ENCODE results near the gene GMDS. TPM values are rescaled to one million over a fixed set of nuclear protein-coding genes. Genes with fewer than 3 reads are reported as not detected.

Gene GMDS
- total and polyA plus RNA-seq, 2 of the 4 experiments (the other 2 are of a cell fraction), result 7.3 to 21.9 TPM

GRCh38 chr6:2193931-2194330 lies 51.5 kb downstream of the GMDS start:
- H3K9me3 ChIP-seq (ENCODE audit: control insufficient read depth, insufficient read depth, low read length), result no peaks in the 10 kb centered on the region
- no peak overlapping the region for H3K27ac ChIP-seq (ENCODE audit: insufficient read depth, low read length)
- H3K36me3 ChIP-seq (ENCODE audit: control insufficient read depth, insufficient read depth, low read length), result no peaks in the 10 kb centered on the region
- ATAC-seq (ENCODE audit: low read depth) (no peak), DNase-seq (no peak)
- BruUV-seq (replicated peaks), result no TSS peak
- no peak overlapping the region for H2BK20ac ChIP-seq (ENCODE audit: low read depth, low read length)
- no peak overlapping the region for H2AFZ ChIP-seq (replicated peaks; ENCODE audit: low read length, poor library complexity)
- no peak overlapping the region for H3K4ac ChIP-seq (ENCODE audit: low read depth, low read length)
- CTCF ChIA-PET, result interaction anchor here (0.6 kb wide), 1 partner anchor 14 kb away, joined by 3 read pairs; no protein-coding TSS in a partner anchor
- WGBS, 2 experiments (ENCODE audit: extremely low coverage in 2 of 2, insufficient read length in 1 of 2), result no CpG with 5 or more reads among the region's 5 CpGs
- no peak overlapping the region for H2AK9ac ChIP-seq (replicated peaks; ENCODE audit: low read depth, low read length, poor library complexity)
- H3K4me2 ChIP-seq (ENCODE audit: low read depth, low read length), result no peak overlapping the region
- H4K8ac ChIP-seq (ENCODE audit: low read depth in 2 of 2, low read length in 2 of 2), result no peak overlapping the region
- no peaks in the 10 kb centered on the region for H4K20me1 ChIP-seq (ENCODE audit: insufficient read depth, low read length)
- no peak overlapping the region for H2BK15ac ChIP-seq (ENCODE audit: low read depth, low read length)
- TF ChIP-seq RCOR1 (IDR thresholded peaks at IDR 0.05; ENCODE audit: insufficient replicate concordance, low read length) (no peak), CTCF (conservative IDR thresholded peaks at IDR 0.05; ENCODE audit: low read depth, low read length) (no peak), POLR2A (IDR thresholded peaks at IDR 0.05; ENCODE audit: low read depth, low read length) (no peak), USF2 (IDR thresholded peaks at IDR 0.05; ENCODE audit: low read depth, low read length) (no peak), CEBPB (IDR thresholded peaks at IDR 0.05; ENCODE audit: low read depth, low read length) (no peak), MXI1 (IDR thresholded peaks at IDR 0.05; ENCODE audit: borderline replicate concordance, low read depth, low read length) (no peak), ELK1 (IDR thresholded peaks at IDR 0.05; ENCODE audit: borderline replicate concordance, low read depth, low read length) (no peak), BHLHE40 (IDR thresholded peaks at IDR 0.05; ENCODE audit: low read depth, low read length) (no peak), NFE2L2 (IDR thresholded peaks at IDR 0.05; ENCODE audit: low read depth, low read length) (no peak), SMC3 (IDR thresholded peaks at IDR 0.05; ENCODE audit: low read depth, low read length) (no peak), RFX5 (IDR thresholded peaks at IDR 0.05; ENCODE audit: low read depth, low read length) (no peak), RAD21 (IDR thresholded peaks at IDR 0.05; ENCODE audit: low read length) (no peak), MAZ (IDR thresholded peaks at IDR 0.05; ENCODE audit: borderline replicate concordance, low read depth, low read length) (no peak)
- H3K18ac ChIP-seq (ENCODE audit: low read depth, low read length), result no peak overlapping the region
- peaks cover 8% of the 10 kb centered on the region; the same call in 1 of the 2 replicates for H3K4me1 ChIP-seq (ENCODE audit: control insufficient read depth, insufficient read depth, low read length)
- dilution Hi-C loops (cut with HindIII; ENCODE audit: low sequenced_read_pairs, unreplicated experiment) (no loop called here), intact Hi-C loops (cut with micrococcal nuclease) (no loop called here), in situ Hi-C loops (cut with MboI; ENCODE audit: low sequenced_read_pairs) (no loop called here)
- peaks cover 0 to 11% of the 10 kb centered on the region in 2 experiments; a peak in 2 of 4 replicates for H3K79me1 ChIP-seq (ENCODE audit: low read depth in 1 of 2, low read length in 2 of 2)
- no peak overlapping the region for H4K91ac ChIP-seq (ENCODE audit: insufficient read depth, low read depth, low read length)
- H2BK5ac ChIP-seq (ENCODE audit: low read depth, low read length, poor library complexity, severe bottlenecking), result no peak overlapping the region
- H3K4me3 ChIP-seq (ENCODE audit: insufficient read depth, low read depth, low read length), result no peak overlapping the region
- no peak overlapping the region for H2AK5ac ChIP-seq (ENCODE audit: low read depth, low read length)
- H3K23ac ChIP-seq (ENCODE audit: low read depth, low read length), result no peak overlapping the region
- POLR2A ChIA-PET (ENCODE audit: unreplicated experiment), result no interaction called here
- H3K14ac ChIP-seq (replicated peaks; ENCODE audit: low read depth, low read length), result no peak overlapping the region; the same call in 1 of the 2 replicates
- H4K5ac ChIP-seq (ENCODE audit: low read depth, low read length), result no peak overlapping the region
- no peak overlapping the region for H2BK120ac ChIP-seq (ENCODE audit: low read depth, low read length)
- no peak overlapping the region for H3K9ac ChIP-seq (ENCODE audit: low read depth, low read length)
- no peaks in the 10 kb centered on the region for H3K27me3 ChIP-seq (ENCODE audit: control insufficient read depth, insufficient read depth, low read length)
- peaks cover 5% of the 10 kb centered on the region; the same call in 1 of the 2 replicates for H3K9me1 ChIP-seq (ENCODE audit: insufficient read depth, low read length)
- H3K56ac ChIP-seq (ENCODE audit: extremely low read depth, insufficient read depth, low read length), result no peak overlapping the region
